Astrocyte of the cerebellum (primary cell): ENCODE results near the gene RPL12.
A peak's percentile ranks its signal among the peaks of the same experiment; 100 is the strongest.

Source experiments
- DNase-seq: peaks from one replicate; pipeline ENCODE4 v3.0.0-alpha.2; 2011; ENCODE audit warnings: low read depth
- H3K4me3 ChIP-seq: 2 replicates; pipeline ENCODE4 v1.5.1; 2011; ENCODE audit warnings: mild to moderate bottlenecking, low read depth, low read length, moderate library complexity
- in situ Hi-C: cut with HindIII; loops from 2 replicates; pipeline ENCODE4 v1.10.0; 2017; ENCODE audit warnings: low sequenced_read_pairs
- TF ChIP-seq, protein P1 (sequence below): IDR thresholded peaks from 2 replicates; pipeline ENCODE4 v1.5.1; 2012; ENCODE audit warnings: low read length, low read depth, moderate library complexity, mild to moderate bottlenecking; ENCODE audit errors: missing control alignments

The RPL12 gene

DNA sequence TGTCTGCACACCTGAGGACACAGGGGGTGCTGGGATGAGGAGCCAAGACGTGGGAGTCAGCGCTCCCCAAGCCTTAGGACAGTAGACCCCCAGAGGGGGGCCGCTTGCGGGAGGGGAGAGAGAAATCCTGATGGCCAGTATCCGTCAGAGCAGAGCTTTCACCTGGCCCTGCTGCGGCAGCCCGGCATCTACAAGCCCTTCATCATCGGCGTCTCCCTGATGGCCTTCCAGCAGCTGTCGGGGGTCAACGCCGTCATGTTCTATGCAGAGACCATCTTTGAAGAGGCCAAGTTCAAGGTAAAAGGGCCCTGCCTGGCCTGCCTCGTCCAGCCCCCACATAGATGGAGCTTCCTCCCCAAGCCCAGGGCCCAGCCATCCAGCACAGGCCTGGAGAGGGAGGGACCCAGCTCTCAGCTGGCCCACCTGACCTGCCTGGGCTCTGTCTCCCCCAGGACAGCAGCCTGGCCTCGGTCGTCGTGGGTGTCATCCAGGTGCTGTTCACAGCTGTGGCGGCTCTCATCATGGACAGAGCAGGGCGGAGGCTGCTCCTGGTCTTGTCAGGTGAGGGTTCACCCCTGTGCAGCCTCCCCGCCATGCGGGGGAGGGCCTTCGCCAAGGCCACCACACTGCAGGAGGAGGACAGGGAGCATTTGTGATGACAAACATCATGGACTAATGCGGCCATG is 47.6 kb downstream of the RPL12 start:
- in situ Hi-C loops = no loop called here
- TF ChIP-seq, protein P1, sequence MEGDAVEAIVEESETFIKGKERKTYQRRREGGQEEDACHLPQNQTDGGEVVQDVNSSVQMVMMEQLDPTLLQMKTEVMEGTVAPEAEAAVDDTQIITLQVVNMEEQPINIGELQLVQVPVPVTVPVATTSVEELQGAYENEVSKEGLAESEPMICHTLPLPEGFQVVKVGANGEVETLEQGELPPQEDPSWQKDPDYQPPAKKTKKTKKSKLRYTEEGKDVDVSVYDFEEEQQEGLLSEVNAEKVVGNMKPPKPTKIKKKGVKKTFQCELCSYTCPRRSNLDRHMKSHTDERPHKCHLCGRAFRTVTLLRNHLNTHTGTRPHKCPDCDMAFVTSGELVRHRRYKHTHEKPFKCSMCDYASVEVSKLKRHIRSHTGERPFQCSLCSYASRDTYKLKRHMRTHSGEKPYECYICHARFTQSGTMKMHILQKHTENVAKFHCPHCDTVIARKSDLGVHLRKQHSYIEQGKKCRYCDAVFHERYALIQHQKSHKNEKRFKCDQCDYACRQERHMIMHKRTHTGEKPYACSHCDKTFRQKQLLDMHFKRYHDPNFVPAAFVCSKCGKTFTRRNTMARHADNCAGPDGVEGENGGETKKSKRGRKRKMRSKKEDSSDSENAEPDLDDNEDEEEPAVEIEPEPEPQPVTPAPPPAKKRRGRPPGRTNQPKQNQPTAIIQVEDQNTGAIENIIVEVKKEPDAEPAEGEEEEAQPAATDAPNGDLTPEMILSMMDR = no peak
- H3K4me3 ChIP-seq = no peak overlapping the region
- DNase-seq = no peak

DNA sequence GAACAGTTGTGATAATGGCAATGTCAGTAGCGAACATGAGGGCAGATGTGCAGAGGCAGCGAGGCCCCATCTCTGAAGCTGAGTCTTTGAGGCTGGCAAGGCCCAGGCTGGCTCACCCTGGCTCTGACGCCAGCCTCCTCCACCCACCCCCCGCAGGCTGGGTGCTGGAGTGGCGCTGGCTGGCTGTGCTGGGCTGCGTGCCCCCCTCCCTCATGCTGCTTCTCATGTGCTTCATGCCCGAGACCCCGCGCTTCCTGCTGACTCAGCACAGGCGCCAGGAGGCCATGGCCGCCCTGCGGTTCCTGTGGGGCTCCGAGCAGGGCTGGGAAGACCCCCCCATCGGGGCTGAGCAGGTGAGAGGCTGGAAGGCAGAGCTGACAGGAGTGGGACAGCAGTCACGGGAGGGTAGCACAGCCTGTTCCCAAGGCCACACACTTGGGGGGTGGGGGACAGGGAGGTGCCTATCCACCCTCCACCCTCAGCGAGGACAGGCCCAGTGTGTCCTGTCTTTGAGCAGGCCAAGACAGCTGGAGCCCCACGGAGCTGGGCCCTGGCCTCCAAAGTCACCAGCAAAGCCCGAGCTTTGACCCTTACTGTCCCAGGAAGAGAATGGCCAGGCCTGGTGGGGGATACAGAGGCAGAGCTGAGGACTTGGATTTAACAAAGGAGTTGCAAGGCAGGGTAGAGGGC is 48.7 kb downstream of the RPL12 start:
- no peak overlapping the region for H3K4me3 ChIP-seq
- DNase-seq = no peak
- TF ChIP-seq, protein P1 = no peak
- in situ Hi-C loops = no loop called here

DNA sequence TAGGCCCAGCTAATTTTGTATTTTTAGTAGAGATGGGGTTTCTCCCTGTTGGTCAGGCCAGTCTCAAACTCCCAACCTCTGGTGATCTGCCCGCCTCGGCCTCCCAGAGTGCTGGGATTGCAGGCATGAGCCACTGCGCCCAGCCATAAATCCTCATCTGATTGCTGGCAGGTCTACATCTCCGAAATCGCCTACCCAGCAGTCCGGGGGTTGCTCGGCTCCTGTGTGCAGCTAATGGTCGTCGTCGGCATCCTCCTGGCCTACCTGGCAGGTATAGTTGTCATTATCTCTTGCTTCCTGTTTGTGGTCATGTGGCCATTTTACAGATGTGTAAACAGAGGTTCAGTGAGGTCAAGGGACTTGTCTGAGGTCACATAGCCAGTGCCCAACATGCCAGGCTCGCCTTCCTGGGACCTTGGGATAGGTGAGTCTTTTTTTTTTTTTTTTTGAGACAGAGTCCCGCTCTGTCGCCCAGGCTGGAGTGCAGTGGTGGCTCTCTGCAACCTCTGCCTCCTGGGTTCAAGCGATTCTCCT is 51.4 kb downstream of the RPL12 start:
- TF ChIP-seq, protein P1 = no peak
- in situ Hi-C loops = no loop called here

DNA sequence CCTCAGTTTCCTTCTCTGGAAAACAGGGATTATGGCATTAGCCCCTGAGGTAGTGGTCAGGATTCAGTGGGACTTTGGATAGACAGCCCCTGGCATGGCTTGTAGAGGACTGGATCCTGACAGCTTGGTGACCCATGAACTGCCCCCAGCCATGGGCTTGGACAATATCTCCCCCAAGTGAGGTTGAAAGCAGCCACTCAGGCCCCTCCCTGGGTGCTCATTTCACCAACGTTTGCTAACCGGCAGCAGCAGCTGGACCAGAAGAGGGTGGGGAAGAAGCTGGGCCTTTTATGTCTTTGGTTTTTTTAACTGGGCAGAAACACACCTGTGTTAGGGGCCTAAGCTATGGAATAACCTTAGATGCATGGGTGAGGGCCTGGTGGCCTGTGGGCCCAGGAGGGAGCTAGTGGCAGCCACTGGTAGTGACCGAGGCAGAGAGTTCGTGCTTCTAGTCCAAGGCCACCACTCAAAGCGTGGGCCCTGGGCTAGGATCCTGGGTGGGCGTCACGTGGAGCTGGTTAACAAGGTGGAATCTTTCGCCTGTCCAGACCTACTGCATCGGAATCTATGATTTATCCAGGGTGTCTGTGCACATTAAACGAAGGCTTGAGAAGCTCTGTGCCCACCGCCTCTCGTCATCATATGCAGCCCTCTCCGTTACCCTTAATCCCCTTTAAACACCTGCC is 52.3 kb downstream of the RPL12 start:
- in situ Hi-C loops = no loop called here
- TF ChIP-seq, protein P1 = no peak
- DNase-seq = no peak
- no peak overlapping the region for H3K4me3 ChIP-seq

More for the DNA sequence above, 51.4 kb downstream of the RPL12 start:
- no peak for DNase-seq
- H3K4me3 ChIP-seq = no peak overlapping the region

DNA sequence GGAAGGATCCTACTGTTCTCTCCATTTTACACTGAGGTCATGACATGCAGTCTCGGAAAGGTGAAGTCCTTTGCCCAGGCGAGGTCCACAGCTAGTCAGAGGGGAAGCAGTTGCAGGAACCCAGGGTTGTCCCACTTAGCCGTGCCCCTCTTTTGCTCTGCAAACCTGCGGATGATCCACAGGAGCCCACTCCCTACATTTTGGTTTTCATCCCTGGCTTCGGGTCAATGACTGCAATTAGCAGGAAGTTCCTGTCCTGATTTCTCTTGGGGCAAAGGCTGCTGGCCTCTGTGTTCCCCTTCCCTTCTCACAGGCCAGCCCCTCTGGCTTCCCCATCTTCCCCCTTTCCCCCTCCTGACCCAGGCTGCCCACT is 52.9 kb downstream of the RPL12 start:
- in situ Hi-C loops = no loop called here
- no peak for DNase-seq
- peak overlapping the region; percentile 60 for H3K4me3 ChIP-seq

More for the DNA sequence above, 52.9 kb downstream of the RPL12 start:
- TF ChIP-seq, protein P1 = no peak
